WTC11 (cell line): ENCODE measurements around the gene KCNIP4. TPM values are rescaled to one million over a fixed set of nuclear protein-coding genes. Genes with fewer than 3 reads are reported as not detected.

Experiments used
- ATAC-seq: fragments of 200-7000 bp; cut with Tn5 transposase; 2 replicates; pipeline ENCODE4 v1.10.0; 2021; ENCODE audit warnings: mild to moderate bottlenecking, moderate library complexity
- CTCF ChIA-PET: fragments of 300-600 bp; sonication (Branson Sonifier 250); formaldehyde crosslinking; loops from one replicate; lab custom pipeline; 2021; ENCODE audit warnings: antibody characterized with exemption; lab: Charles Lee
- POLR2A ChIA-PET: fragments of 350-600 bp; sonication (Branson Sonifier 250); formaldehyde crosslinking; loops from one replicate; lab custom pipeline; 2021; ENCODE audit warnings: antibody characterized with exemption; lab: Charles Lee
- DNase-seq: peaks from one replicate; pipeline ENCODE4 v3.0.0; 2021; ENCODE audit warnings: low spot score
- H3K27ac Mint-ChIP-seq: 2 replicates; pipeline ENCODE4 v1.8.0; 2021; ENCODE audit warnings: mixed read lengths
- H3K27me3 Mint-ChIP-seq: 2 replicates; pipeline ENCODE4 v1.8.0; 2021; ENCODE audit warnings: low read depth, mild to moderate bottlenecking, moderate library complexity, mixed read lengths
- H3K36me3 Mint-ChIP-seq: 2 replicates; pipeline ENCODE4 v1.8.0; 2021; ENCODE audit warnings: mixed read lengths
- H3K4me1 Mint-ChIP-seq: 2 replicates; pipeline ENCODE4 v1.8.0; 2022; ENCODE audit warnings: mixed read lengths
- H3K4me3 Mint-ChIP-seq: 2 replicates; pipeline ENCODE4 v1.8.0; 2021; ENCODE audit warnings: mild to moderate bottlenecking, moderate library complexity, mixed read lengths
- H3K9me3 Mint-ChIP-seq: 2 replicates; pipeline ENCODE4 v1.8.0; 2021; ENCODE audit warnings: mixed read lengths
- CBFB ChIP-seq: sonication (generic); formaldehyde crosslinking; IDR thresholded peaks from 2 replicates; pipeline ENCODE4 v1.8.1; 2022; ENCODE audit warnings: mild to moderate bottlenecking, low read depth, missing genetic modification reagents
- ESRRA ChIP-seq: sonication (generic); formaldehyde crosslinking; IDR thresholded peaks from 2 replicates; pipeline ENCODE4 v1.8.1; 2022; ENCODE audit warnings: mild to moderate bottlenecking, missing genetic modification reagents, borderline replicate concordance
- FOXK1 ChIP-seq: sonication (generic); formaldehyde crosslinking; IDR thresholded peaks from 2 replicates; pipeline ENCODE4 v1.8.0; 2022; ENCODE audit warnings: mild to moderate bottlenecking, moderate library complexity, missing genetic modification reagents
- FOXP1 ChIP-seq: sonication (generic); formaldehyde crosslinking; IDR thresholded peaks from 2 replicates; pipeline ENCODE4 v1.8.0; 2022; ENCODE audit warnings: missing genetic modification reagents, mild to moderate bottlenecking, moderate library complexity, borderline replicate concordance
- MYBL2 ChIP-seq: sonication (generic); formaldehyde crosslinking; IDR thresholded peaks from 2 replicates; pipeline ENCODE4 v1.8.1; 2023; ENCODE audit warnings: mild to moderate bottlenecking, moderate library complexity, missing genetic modification reagents
- NFYB ChIP-seq: sonication (generic); formaldehyde crosslinking; conservative IDR thresholded peaks from 2 replicates; pipeline ENCODE4 v1.8.0; 2022; ENCODE audit warnings: low read depth, missing genetic modification reagents
- OVOL2 ChIP-seq: fragments of 250-450 bp; sonication (Bioruptor Pico); IDR thresholded peaks from 2 replicates; pipeline ENCODE4 v1.9.0; 2021; ENCODE audit warnings: mild to moderate bottlenecking, borderline replicate concordance
- RELA ChIP-seq: sonication (generic); formaldehyde crosslinking; IDR thresholded peaks from 2 replicates; pipeline ENCODE4 v1.8.1; 2022; ENCODE audit warnings: missing genetic modification reagents, mild to moderate bottlenecking, borderline replicate concordance
- SMAD4 ChIP-seq: sonication (generic); formaldehyde crosslinking; IDR thresholded peaks from 2 replicates; pipeline ENCODE4 v1.8.0; 2022; ENCODE audit warnings: mild to moderate bottlenecking, missing genetic modification reagents
- ZBTB21 ChIP-seq: sonication (generic); formaldehyde crosslinking; IDR thresholded peaks from 2 replicates; pipeline ENCODE4 v1.8.1; 2023; ENCODE audit warnings: mild to moderate bottlenecking, missing genetic modification reagents, borderline replicate concordance
- ZNF232 ChIP-seq: sonication (generic); formaldehyde crosslinking; IDR thresholded peaks from 2 replicates; pipeline ENCODE4 v1.8.0; 2022; ENCODE audit warnings: mild to moderate bottlenecking, missing genetic modification reagents
- ZNF263 ChIP-seq: sonication (generic); formaldehyde crosslinking; IDR thresholded peaks from 2 replicates; pipeline ENCODE4 v1.8.1; 2022; ENCODE audit warnings: low read depth, mild to moderate bottlenecking, moderate library complexity, missing genetic modification reagents
- ZNF396 ChIP-seq: fragments of 250-450 bp; sonication (Bioruptor Pico); IDR thresholded peaks from 2 replicates; pipeline ENCODE4 v1.8.0; 2021; ENCODE audit warnings: mild to moderate bottlenecking, moderate library complexity, borderline replicate concordance
- total RNA-seq: library from RNA; stranded (reverse); gene quantifications from 3 replicates; pipeline ENCODE4 v1.2.3, GENCODE V29; 2021
- TF ChIP-seq, protein P1 (sequence below): sonication (generic); formaldehyde crosslinking; IDR thresholded peaks from 2 replicates; pipeline ENCODE4 v1.8.1; 2023; ENCODE audit warnings: mild to moderate bottlenecking, missing genetic modification reagents
- TF ChIP-seq, protein P2 (sequence below): sonication (generic); formaldehyde crosslinking; conservative IDR thresholded peaks from 2 replicates; pipeline ENCODE4 v1.8.1; 2022; ENCODE audit warnings: mild to moderate bottlenecking, missing genetic modification reagents
- TF ChIP-seq, protein P3 (sequence below): sonication (generic); formaldehyde crosslinking; IDR thresholded peaks from 2 replicates; pipeline ENCODE4 v1.8.0; 2022; ENCODE audit warnings: missing genetic modification reagents
- TF ChIP-seq, protein P4 (sequence below): sonication (generic); formaldehyde crosslinking; IDR thresholded peaks from 2 replicates; pipeline ENCODE4 v1.8.1; 2023; ENCODE audit warnings: mild to moderate bottlenecking, moderate library complexity, missing genetic modification reagents
- TF ChIP-seq, protein P5 (sequence below): sonication (generic); formaldehyde crosslinking; IDR thresholded peaks from 2 replicates; pipeline ENCODE4 v1.8.0; 2022; ENCODE audit warnings: mild to moderate bottlenecking, missing genetic modification reagents
- TF ChIP-seq, protein P6 (sequence below): sonication (generic); formaldehyde crosslinking; IDR thresholded peaks from 2 replicates; pipeline ENCODE4 v1.8.1; 2023; ENCODE audit warnings: mild to moderate bottlenecking, missing genetic modification reagents, moderate library complexity
- TF ChIP-seq, protein P7 (sequence below): sonication (generic); formaldehyde crosslinking; IDR thresholded peaks from 2 replicates; pipeline ENCODE4 v1.8.1; 2023; ENCODE audit warnings: mild to moderate bottlenecking, missing genetic modification reagents, borderline replicate concordance
- TF ChIP-seq, protein P8 (sequence below): sonication (generic); formaldehyde crosslinking; IDR thresholded peaks from 2 replicates; pipeline ENCODE4 v1.8.1; 2022; ENCODE audit warnings: mild to moderate bottlenecking, moderate library complexity, missing genetic modification reagents

KCNIP4 gene
- total RNA-seq, 1 experiment from 2014 or later = not detected

DNA sequence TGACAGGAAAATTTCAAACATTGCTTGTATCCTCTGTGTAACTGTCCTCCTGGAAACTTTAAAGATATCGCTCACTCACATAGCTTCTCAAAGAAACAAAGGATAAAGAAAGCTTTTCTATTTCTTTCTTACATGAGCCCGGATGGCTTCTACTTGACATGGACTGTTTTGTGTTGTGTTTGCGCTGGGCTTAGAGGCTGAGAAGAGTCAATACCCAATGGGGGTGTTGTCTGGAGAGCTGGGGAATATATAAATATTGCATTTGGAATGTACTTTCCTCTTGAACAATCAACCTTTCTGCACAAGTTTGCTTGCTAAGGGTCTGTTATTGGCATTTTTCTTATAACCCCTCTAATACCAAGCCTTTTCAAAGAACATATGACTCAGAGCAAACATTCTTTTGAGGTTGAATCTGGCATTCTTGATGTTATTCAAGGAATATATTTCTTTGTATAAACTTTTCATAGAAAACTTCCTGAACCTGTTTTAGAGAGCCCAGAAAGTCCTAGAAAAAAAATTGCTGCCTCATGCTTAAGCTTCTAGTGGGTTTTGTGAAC is 916.4 kb downstream of the KCNIP4 start:
- POLR2A ChIA-PET = no interaction called here
- no peak for DNase-seq
- Mint-ChIP-seq H3K4me3 (no peak overlapping the region), H3K27me3 (no peaks in the 10 kb centered on the region), H3K9me3 (peaks cover 13% of the 10 kb centered on the region), H3K36me3 (no peaks in the 10 kb centered on the region), H3K27ac (no peak overlapping the region)
- CTCF ChIA-PET = no interaction called here
- no peak for ATAC-seq
- TF ChIP-seq ESRRA (CRISPR knock-in tag) (no peak), FOXP1 (CRISPR knock-in tag) (no peak), ZBTB21 (CRISPR knock-in tag) (no peak), CBFB (CRISPR knock-in tag) (no peak), OVOL2 (no peak), ZNF263 (no peak), SMAD4 (CRISPR knock-in tag) (no peak), MYBL2 (no peak)
- TF ChIP-seq, protein P1, sequence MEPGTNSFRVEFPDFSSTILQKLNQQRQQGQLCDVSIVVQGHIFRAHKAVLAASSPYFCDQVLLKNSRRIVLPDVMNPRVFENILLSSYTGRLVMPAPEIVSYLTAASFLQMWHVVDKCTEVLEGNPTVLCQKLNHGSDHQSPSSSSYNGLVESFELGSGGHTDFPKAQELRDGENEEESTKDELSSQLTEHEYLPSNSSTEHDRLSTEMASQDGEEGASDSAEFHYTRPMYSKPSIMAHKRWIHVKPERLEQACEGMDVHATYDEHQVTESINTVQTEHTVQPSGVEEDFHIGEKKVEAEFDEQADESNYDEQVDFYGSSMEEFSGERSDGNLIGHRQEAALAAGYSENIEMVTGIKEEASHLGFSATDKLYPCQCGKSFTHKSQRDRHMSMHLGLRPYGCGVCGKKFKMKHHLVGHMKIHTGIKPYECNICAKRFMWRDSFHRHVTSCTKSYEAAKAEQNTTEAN (CRISPR knock-in tag) = no peak
- TF ChIP-seq, protein P2, sequence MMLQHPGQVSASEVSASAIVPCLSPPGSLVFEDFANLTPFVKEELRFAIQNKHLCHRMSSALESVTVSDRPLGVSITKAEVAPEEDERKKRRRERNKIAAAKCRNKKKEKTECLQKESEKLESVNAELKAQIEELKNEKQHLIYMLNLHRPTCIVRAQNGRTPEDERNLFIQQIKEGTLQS (CRISPR knock-in tag) = no peak
- TF ChIP-seq, protein P3, sequence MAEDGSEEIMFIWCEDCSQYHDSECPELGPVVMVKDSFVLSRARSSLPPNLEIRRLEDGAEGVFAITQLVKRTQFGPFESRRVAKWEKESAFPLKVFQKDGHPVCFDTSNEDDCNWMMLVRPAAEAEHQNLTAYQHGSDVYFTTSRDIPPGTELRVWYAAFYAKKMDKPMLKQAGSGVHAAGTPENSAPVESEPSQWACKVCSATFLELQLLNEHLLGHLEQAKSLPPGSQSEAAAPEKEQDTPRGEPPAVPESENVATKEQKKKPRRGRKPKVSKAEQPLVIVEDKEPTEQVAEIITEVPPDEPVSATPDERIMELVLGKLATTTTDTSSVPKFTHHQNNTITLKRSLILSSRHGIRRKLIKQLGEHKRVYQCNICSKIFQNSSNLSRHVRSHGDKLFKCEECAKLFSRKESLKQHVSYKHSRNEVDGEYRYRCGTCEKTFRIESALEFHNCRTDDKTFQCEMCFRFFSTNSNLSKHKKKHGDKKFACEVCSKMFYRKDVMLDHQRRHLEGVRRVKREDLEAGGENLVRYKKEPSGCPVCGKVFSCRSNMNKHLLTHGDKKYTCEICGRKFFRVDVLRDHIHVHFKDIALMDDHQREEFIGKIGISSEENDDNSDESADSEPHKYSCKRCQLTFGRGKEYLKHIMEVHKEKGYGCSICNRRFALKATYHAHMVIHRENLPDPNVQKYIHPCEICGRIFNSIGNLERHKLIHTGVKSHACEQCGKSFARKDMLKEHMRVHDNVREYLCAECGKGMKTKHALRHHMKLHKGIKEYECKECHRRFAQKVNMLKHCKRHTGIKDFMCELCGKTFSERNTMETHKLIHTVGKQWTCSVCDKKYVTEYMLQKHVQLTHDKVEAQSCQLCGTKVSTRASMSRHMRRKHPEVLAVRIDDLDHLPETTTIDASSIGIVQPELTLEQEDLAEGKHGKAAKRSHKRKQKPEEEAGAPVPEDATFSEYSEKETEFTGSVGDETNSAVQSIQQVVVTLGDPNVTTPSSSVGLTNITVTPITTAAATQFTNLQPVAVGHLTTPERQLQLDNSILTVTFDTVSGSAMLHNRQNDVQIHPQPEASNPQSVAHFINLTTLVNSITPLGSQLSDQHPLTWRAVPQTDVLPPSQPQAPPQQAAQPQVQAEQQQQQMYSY = no peak
- TF ChIP-seq, protein P4, sequence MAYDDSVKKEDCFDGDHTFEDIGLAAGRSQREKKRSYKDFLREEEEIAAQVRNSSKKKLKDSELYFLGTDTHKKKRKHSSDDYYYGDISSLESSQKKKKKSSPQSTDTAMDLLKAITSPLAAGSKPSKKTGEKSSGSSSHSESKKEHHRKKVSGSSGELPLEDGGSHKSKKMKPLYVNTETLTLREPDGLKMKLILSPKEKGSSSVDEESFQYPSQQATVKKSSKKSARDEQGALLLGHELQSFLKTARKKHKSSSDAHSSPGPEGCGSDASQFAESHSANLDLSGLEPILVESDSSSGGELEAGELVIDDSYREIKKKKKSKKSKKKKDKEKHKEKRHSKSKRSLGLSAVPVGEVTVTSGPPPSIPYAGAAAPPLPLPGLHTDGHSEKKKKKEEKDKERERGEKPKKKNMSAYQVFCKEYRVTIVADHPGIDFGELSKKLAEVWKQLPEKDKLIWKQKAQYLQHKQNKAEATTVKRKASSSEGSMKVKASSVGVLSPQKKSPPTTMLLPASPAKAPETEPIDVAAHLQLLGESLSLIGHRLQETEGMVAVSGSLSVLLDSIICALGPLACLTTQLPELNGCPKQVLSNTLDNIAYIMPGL (CRISPR knock-in tag) = no peak
- TF ChIP-seq, protein P5, sequence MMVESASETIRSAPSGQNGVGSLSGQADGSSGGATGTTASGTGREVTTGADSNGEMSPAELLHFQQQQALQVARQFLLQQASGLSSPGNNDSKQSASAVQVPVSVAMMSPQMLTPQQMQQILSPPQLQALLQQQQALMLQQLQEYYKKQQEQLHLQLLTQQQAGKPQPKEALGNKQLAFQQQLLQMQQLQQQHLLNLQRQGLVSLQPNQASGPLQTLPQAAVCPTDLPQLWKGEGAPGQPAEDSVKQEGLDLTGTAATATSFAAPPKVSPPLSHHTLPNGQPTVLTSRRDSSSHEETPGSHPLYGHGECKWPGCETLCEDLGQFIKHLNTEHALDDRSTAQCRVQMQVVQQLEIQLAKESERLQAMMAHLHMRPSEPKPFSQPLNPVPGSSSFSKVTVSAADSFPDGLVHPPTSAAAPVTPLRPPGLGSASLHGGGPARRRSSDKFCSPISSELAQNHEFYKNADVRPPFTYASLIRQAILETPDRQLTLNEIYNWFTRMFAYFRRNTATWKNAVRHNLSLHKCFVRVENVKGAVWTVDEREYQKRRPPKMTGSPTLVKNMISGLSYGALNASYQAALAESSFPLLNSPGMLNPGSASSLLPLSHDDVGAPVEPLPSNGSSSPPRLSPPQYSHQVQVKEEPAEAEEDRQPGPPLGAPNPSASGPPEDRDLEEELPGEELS (CRISPR knock-in tag) = no peak
- TF ChIP-seq, all 79 proteins: peak for 0
- no peaks in the 10 kb centered on the region for H3K4me1 Mint-ChIP-seq

DNA sequence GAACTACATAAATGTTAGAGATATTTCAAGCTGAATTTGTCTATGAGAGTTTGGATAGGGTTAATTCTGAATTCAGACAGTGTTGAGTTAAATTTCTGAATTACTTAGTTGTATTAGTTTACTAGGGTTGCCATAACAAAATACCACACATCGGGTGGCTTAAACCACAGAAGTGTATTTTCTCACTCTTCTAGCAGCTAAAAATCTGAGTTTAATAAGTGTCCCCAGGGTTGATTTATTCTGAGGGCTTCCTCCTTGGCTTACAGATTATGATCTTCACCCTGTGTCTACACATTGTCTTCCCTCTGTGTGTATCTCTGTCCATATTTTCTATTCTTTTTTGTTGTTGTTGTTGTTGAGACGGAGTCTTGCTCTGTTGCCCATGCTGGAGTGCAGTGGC is 929.8 kb downstream of the KCNIP4 start:
- ChIA-PET CTCF (no interaction called here), POLR2A (no interaction called here)
- Mint-ChIP-seq H3K9me3 (peaks cover 16% of the 10 kb centered on the region), H3K4me3 (no peak overlapping the region), H3K36me3 (no peaks in the 10 kb centered on the region), H3K27me3 (no peaks in the 10 kb centered on the region), H3K4me1 (no peaks in the 10 kb centered on the region), H3K27ac (no peak overlapping the region)
- ATAC-seq (no peak), DNase-seq (no peak)
- TF ChIP-seq ZNF232 = no peak
- TF ChIP-seq FOXK1 (CRISPR knock-in tag) = no peak
- TF ChIP-seq, protein P6, sequence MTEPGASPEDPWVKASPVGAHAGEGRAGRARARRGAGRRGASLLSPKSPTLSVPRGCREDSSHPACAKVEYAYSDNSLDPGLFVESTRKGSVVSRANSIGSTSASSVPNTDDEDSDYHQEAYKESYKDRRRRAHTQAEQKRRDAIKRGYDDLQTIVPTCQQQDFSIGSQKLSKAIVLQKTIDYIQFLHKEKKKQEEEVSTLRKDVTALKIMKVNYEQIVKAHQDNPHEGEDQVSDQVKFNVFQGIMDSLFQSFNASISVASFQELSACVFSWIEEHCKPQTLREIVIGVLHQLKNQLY (CRISPR knock-in tag) = no peak
- TF ChIP-seq NFYB = no peak
- TF ChIP-seq, protein P7, sequence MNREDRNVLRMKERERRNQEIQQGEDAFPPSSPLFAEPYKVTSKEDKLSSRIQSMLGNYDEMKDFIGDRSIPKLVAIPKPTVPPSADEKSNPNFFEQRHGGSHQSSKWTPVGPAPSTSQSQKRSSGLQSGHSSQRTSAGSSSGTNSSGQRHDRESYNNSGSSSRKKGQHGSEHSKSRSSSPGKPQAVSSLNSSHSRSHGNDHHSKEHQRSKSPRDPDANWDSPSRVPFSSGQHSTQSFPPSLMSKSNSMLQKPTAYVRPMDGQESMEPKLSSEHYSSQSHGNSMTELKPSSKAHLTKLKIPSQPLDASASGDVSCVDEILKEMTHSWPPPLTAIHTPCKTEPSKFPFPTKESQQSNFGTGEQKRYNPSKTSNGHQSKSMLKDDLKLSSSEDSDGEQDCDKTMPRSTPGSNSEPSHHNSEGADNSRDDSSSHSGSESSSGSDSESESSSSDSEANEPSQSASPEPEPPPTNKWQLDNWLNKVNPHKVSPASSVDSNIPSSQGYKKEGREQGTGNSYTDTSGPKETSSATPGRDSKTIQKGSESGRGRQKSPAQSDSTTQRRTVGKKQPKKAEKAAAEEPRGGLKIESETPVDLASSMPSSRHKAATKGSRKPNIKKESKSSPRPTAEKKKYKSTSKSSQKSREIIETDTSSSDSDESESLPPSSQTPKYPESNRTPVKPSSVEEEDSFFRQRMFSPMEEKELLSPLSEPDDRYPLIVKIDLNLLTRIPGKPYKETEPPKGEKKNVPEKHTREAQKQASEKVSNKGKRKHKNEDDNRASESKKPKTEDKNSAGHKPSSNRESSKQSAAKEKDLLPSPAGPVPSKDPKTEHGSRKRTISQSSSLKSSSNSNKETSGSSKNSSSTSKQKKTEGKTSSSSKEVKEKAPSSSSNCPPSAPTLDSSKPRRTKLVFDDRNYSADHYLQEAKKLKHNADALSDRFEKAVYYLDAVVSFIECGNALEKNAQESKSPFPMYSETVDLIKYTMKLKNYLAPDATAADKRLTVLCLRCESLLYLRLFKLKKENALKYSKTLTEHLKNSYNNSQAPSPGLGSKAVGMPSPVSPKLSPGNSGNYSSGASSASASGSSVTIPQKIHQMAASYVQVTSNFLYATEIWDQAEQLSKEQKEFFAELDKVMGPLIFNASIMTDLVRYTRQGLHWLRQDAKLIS (CRISPR knock-in tag) = no peak
- no peak for TF ChIP-seq ZNF396 (CRISPR knock-in tag)
- TF ChIP-seq RELA (CRISPR knock-in tag) = no peak
- TF ChIP-seq, protein P8, sequence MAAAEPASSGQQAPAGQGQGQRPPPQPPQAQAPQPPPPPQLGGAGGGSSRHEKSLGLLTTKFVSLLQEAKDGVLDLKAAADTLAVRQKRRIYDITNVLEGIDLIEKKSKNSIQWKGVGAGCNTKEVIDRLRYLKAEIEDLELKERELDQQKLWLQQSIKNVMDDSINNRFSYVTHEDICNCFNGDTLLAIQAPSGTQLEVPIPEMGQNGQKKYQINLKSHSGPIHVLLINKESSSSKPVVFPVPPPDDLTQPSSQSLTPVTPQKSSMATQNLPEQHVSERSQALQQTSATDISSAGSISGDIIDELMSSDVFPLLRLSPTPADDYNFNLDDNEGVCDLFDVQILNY (CRISPR knock-in tag) = no peak
